HG03342 (cell line): Measurements from ENCODE around the gene AP1G2.
"Not testable (repeated sequence)": the region's sequence is repeated elsewhere in the genome, so short reads cannot be mapped to it uniquely, and the experiment has no call there.

Source experiments
- ATAC-seq: cut with Tn5 transposase; IDR thresholded peaks from one replicate; pipeline ENCODE4 v1.9.1; 2021; ENCODE audit warnings: mild to moderate bottlenecking, moderate library complexity; ENCODE audit not compliant: unreplicated experiment

Gene AP1G2

GRCh38 chr14:23542261-23542660, 25.3 kb downstream of the AP1G2 start:
- no peak for ATAC-seq

GRCh38 chr14:23540141-23540469, 27.5 kb downstream of the AP1G2 start:
- no peak for ATAC-seq

DNA sequence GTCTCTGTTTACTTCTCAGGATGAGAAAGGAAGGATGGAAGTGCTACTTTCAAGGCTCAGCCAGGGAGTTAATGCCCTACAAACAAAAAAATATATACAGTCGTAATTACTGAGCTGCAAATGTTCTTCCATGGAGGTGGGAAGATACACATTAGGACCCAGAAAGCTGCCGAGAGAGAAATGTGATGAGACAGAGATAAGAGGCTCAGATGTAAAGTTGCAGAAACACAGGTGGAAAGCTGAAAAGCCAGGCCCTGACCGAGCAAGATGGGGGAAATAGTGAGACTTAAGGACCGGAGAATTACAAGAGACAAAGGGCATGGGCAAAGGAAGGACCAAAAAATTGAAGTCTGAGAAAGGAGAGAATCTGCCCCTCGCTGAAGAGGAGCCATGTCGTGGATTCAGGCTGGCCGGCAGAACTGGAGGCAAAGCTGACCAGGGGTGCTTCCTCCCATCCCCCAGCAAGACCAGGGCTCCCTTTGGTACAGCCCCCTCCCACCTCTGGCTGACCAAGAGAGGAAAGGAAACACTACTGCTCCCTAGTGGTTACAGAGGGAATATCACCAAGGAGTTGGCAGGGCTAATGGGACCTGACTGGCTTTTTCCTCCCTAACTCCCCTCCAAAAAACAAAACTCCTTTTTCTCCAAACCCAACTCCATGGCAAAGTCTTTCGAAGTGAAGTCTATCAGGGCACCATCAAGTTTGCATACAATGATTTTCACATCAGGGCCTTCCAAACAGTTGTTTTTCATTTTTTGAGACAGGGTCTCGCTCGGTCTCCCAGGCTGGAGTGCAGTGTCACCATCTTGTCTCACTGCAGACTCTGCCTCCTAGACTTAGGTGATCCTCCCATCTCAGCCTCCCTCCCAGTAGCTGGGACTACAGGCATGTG, 28.1 kb downstream of the AP1G2 start:
- no peak for ATAC-seq

DNA sequence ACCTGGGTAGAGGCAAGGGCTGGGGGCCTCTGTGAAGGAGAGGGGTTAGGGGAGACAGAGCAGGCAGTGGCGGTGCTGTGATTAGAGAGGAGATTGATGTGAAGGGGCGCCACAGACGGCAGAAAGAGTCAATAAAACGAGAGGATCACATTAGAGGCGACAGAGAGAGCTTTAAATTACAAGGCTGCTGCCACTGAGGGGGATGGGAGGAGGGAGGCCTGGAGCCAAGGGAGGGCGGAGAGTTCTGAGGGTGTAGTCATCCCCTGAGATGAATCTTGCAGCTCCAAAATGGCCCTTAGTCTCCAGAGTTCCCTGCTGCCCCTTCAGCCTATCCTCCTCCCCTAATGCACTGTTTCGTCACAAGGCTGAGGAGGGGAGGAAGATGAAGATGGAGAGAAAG, 28.8 kb downstream of the AP1G2 start:
- no peak for ATAC-seq

GRCh38 chr14:23538050-23538718, 29.4 kb downstream of the AP1G2 start:
- ATAC-seq: no peak

- ATAC-seq: no peak
These were observed 30.1 kb downstream of the AP1G2 start for GRCh38 chr14:23537351-23538049.

DNA sequence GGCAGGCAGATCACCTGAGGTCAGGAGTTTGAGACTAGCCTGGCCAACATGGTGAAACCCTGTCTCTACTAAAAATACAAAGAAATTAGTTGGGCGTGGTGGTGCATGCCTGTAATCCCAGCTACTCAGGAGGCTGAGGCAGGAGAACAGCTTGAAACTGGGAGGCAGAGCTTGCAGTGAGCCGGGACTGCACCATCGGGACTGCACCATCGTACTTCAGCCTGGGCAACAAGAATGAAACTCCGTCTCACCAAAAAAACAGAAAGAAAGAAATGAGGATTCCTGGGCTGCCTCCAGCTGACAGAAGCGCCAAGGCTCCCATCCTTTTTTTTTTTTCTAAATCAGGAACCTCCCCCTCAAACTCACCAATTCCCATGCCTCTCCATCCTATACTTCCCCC, 30.7 kb downstream of the AP1G2 start:
- not testable (repeated sequence) for ATAC-seq

- ATAC-seq: no peak
These were observed 31.1 kb downstream of the AP1G2 start for GRCh38 chr14:23536494-23536893.

DNA sequence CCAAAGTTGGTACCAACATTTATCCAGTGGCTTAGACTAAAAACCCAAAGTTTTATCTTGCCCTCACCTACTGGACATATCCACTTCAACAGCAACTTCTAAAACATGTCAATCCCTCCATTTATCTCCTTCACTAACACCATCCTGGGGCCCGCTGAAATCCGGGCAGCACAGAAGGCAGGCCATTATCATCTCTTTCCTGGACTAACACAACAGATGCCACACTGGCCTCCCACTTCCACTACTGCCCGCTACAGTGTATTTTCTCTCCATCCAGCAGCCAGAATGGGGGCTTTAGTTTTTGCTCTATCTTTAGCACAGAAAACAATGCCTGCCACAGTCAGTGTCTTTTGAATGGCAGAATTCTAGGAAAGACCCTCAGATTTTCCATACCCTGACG, 31.6 kb downstream of the AP1G2 start:
- ATAC-seq: no peak

DNA sequence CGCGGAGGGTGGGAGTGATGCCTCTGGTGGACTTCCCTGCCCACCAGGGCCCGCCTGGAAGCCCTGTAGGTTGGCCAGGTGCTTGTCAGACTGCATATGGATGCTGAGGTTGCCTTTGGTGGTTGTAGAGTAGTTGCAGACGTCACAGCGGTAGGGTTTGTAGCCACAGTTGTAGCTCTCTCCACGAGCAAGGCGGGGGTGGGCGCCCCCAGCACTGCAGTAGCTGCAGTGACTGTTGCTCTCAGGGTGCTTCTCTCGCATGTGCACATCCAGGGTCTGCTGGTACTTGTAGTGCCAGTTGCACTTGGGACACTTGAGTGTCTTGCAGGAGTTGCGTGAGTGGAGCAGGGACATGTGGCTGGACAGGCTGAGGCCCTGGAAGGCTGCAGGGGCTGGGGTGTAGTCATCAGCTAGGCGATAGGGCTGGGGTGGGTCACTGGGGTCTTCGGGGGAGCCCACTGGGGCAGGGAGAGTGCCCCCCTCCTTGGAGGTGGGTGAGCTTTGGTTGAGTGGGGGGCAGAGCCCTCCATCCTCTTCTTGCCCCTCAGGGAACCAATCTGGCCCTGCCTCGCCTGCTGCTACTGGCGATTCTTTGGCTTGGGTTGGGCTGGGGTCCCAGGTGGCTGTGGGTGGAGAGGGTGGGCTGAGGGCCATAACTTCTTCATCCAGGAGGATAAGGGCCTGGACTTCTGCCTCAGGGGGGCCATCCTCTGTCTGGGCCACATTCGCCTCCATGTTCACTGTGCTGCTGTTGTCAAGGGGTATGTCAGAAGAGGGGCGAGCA, 33.7 kb downstream of the AP1G2 start:
- no peak for ATAC-seq

GRCh38 chr14:23532658-23533057, 34.9 kb downstream of the AP1G2 start:
- ATAC-seq: no peak

DNA sequence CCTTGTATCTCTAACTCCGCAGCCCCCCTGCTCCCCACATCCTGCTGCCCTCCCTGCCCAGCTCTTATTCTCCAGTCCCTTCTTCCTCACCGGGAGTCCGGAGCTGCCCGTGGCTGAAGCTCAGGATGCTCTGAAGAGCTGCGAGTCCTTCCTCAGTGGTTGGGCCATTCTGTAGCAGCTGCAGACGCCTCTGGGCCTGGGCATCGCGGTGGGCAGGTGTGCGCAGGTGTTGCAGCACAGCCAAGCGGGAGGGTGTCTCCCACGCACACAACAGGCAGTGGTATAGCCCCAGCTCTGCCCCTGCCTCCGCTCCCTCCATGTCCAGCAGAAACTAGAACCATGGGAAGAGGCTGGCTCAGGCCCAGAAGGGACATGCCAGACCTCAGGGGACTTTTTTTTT, 36.2 kb downstream of the AP1G2 start:
- ATAC-seq: no peak

GRCh38 chr14:23530375-23531055, 37.1 kb downstream of the AP1G2 start:
- no peak for ATAC-seq

- ATAC-seq: no peak
These were observed 38.6 kb downstream of the AP1G2 start for GRCh38 chr14:23529016-23529415.

- no peak for ATAC-seq
These were observed 39.0 kb downstream of the AP1G2 start for GRCh38 chr14:23528555-23528954.

- no peak for ATAC-seq
These were observed 42.0 kb downstream of the AP1G2 start for GRCh38 chr14:23525611-23526010.

GRCh38 chr14:23524954-23525353, 42.6 kb downstream of the AP1G2 start:
- ATAC-seq: no peak

DNA sequence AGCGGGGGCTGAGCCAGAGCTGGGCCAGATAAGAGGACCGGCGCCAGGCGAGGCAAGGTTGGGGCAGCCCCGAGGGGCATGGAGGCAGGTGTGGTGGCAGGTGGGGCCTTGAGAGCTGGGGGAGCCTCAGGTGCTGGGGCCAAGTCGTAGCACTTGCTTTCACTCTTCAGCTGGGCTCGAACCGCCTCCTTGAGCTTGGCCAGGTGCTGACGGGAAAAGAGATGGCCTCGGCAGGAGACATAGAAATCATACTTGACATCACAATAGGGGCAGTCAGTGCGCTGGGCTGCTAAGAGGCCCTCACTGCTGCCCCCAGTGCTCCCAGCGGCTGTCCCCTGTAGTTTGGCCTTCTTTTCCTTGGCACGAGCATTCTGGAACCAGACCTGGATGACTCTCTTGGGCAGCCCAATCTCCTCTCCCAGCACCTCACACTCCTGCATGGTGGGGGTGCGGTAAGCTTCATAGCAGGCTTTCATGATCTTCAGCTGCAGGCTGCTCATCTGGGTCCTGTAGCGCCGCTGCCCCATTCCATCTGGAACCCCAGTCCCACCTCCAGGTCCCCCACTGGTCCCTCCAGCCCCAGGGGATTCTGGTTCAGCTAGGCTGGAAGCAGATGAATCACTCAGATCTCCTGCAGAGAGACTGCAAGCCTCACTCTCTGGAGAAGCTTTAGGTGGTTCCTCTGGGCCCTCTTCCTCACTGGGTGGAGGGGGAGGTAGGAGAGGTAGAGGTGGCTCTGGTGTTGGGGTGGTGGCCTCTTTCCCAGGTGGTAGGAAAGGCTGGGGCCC, 44.2 kb downstream of the AP1G2 start:
- ATAC-seq: no peak

- ATAC-seq: no peak
These were observed 44.9 kb downstream of the AP1G2 start for GRCh38 chr14:23522643-23523198.
